BLaER1 treated with 17β-estradiol and CSF1 and Interleukin-3, amounts not matched to agents 10 nM and 100 nM (cell line): ENCODE results near the gene IPO8.

Experiments
- H3K27ac ChIP-seq, 11 experiments: shearing (Covaris generic); formaldehyde crosslinking; 2 replicates each; pipeline ENCODE4 v1.8.1; 2022
- H3K27me3 ChIP-seq, 11 experiments: shearing (Covaris generic); formaldehyde crosslinking; 2 replicates each; pipeline ENCODE4 v1.8.1; 2022
- H3K36me3 ChIP-seq, 11 experiments: shearing (Covaris generic); formaldehyde crosslinking; 2 replicates each; pipeline ENCODE4 v1.8.1; 2022
- H3K4me1 ChIP-seq, 10 experiments: shearing (Covaris generic); formaldehyde crosslinking; 2 replicates each; pipeline ENCODE4 v1.8.1; 2022
- H3K4me2 ChIP-seq, 11 experiments: shearing (Covaris generic); formaldehyde crosslinking; 2 replicates each; pipeline ENCODE4 v1.8.1; 2022
- H3K4me3 ChIP-seq, 10 experiments: shearing (Covaris generic); formaldehyde crosslinking; 2 replicates each; pipeline ENCODE4 v1.8.1; 2022
- H3K9ac ChIP-seq, 11 experiments: shearing (Covaris generic); formaldehyde crosslinking; 2 replicates each; pipeline ENCODE4 v1.8.1; 2022
- H3K9me3 ChIP-seq, 11 experiments: shearing (Covaris generic); formaldehyde crosslinking; replicated peaks in 1 of 11; 2 replicates each; pipeline ENCODE4 v1.8.1; 2022
- H4K20me1 ChIP-seq, 11 experiments: shearing (Covaris generic); formaldehyde crosslinking; 2 replicates each; pipeline ENCODE4 v1.8.1; 2022
- Cebpa-rat ChIP-seq, 11 experiments: shearing (Covaris generic); IDR thresholded peaks; 2 replicates each; pipeline ENCODE4 v1.8.1; 2022

The IPO8 gene

DNA sequence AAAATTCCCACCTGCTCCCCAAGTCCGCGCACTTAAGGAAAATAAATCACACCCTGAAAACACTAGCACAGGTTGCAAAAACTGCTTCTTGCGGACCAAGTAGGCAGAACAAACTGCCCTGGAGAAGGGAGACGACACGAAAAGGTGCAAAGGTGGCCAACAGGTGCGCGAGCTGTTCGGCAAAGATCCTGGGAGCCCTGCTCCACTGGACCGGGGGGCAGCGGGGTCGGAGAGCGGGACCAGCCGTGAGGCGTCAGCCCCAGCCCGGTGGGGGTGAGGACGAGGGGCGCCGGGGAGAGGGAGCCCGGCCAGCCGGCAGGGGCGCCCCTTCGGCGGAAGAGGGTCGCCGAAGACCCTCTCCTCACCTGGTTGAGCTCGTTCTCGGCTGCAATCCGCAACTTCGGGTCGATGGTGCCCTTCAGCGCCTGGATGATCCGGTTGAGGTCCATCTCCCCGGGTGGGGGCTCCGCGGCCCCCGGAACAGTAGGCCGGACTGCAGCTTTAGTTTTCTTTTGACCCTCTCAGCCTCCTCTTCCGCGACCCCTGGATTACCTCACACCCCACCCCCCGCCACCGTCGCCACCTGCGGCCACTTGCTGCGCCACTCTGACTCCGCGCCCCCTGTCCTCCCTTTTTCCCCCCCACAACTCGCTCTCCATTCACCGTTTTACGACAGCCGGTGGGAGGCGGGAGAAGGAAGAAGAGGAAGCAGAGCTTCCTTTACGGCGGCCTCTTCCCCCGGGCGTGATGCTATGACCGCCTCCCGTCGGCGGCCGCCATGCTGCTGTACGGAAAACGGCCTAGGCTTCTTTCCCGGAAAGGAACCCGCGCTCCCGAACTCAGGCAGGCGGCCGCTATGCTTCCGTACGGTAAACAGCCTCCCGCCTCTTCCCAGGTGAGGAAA, at the start of gene IPO8:
IPO8 (minus strand) TSS at position 671 of the 904 bp plus-strand sequence; CDS start at position 449, 222 bp downstream.
- Histone ChIP-seq H3K4me3 (peak within 1 kb of the TSS; percentile 87 to 100 (median 96)), H3K9me3 (no peaks in the 10 kb centered on the region), H3K9ac (peak within 1 kb of the TSS; percentile 89 to 99 (median 93)), H3K4me1 (peaks cover 22 to 33% (median 28%) of the 10 kb centered on the region in 10 experiments), H3K27me3 (no peaks in the 10 kb centered on the region), H3K4me2 (peak within 1 kb of the TSS; percentile 83 to 94 (median 92)), H3K36me3 (peaks cover 0 to 5% (median 0%) of the 10 kb centered on the region in 11 experiments; a peak in 1 of 22 replicates), H4K20me1 (peaks cover 0 to 44% (median 21%) of the 10 kb centered on the region in 11 experiments; a peak in 11 of 22 replicates), H3K27ac (peak within 1 kb of the TSS; percentile 84 to 94 (median 90))
- TF ChIP-seq Cebpa-rat (IDR thresholded peaks at IDR 0.05), result no peak

DNA sequence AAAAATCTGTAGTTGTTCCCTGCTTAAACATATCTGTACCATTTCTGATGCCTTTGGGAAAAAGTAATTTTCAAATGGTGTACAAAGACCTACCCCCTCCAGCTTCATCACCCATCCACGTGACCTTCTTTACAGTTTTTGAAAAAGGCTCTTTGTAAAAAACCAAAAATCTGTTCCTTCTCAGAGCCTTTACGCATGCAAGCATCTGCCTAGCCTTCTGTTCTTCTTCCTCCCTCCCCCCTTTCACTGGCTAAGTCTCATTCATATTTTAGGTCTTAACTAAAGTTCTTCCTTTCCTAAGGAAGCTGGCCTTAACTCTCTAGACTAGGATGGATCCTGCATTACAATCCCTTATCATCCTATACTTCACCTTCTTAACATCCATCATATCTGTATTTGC, 48.7 kb upstream of the IPO8 start:
- Histone ChIP-seq H3K27ac (no peak overlapping the region), H3K4me2 (no peak overlapping the region), H4K20me1 (no peaks in the 10 kb centered on the region), H3K4me1 (peaks cover 0 to 12% (median 0%) of the 10 kb centered on the region in 10 experiments; a peak in 5 of 20 replicates), H3K4me3 (no peak overlapping the region), H3K36me3 (peaks cover 14 to 29% (median 23%) of the 10 kb centered on the region in 11 experiments), H3K9ac (no peak overlapping the region), H3K9me3 (peaks cover under 1 to 18% (median 13%) of the 10 kb centered on the region in 11 experiments; a peak in 20 of 22 replicates), H3K27me3 (no peaks in the 10 kb centered on the region)
- TF ChIP-seq Cebpa-rat (IDR thresholded peaks at IDR 0.05), result no peak

GRCh38 chr12:30740274-30740673, 44.6 kb upstream of the IPO8 start:
- H4K20me1 ChIP-seq, result no peaks in the 10 kb centered on the region
- peaks cover 11 to 43% (median 28%) of the 10 kb centered on the region in 11 experiments; a peak in 18 of 22 replicates for H3K36me3 ChIP-seq
- no peak for TF ChIP-seq Cebpa-rat (IDR thresholded peaks at IDR 0.05)
- no peaks in the 10 kb centered on the region for H3K4me1 ChIP-seq
- no peak overlapping the region for H3K27ac ChIP-seq
- H3K4me3 ChIP-seq, result no peak overlapping the region
- peaks cover 0 to 9% (median 0%) of the 10 kb centered on the region in 11 experiments; a peak in 4 of 22 replicates for H3K9me3 ChIP-seq
- no peaks in the 10 kb centered on the region for H3K27me3 ChIP-seq
- no peak overlapping the region for H3K9ac ChIP-seq
- H3K4me2 ChIP-seq, result no peak overlapping the region

DNA sequence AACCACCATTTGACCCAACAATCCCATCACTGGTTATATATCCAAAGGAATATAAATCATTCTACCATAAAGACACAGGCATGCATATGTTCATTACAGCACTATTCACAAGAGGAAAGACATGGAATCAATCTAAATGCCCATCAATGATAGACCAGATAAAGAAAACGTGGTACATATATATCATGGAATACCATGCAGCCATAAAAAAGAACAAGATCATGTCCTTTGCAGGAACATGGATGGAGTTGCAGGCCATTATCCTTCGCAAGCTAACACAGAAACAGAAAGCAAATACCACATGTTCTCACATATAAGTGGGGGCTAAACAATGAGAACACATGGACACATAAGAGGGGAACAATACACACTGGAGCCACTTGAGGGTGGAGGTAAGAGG, 43.4 kb upstream of the IPO8 start:
- H3K27ac ChIP-seq, result no peak overlapping the region
- no peak overlapping the region for H3K4me3 ChIP-seq
- TF ChIP-seq Cebpa-rat (IDR thresholded peaks at IDR 0.05), result no peak
- no peak overlapping the region for H3K4me2 ChIP-seq
- peaks cover 11 to 54% (median 37%) of the 10 kb centered on the region in 11 experiments; a peak in 18 of 22 replicates for H3K36me3 ChIP-seq
- H3K9ac ChIP-seq, result no peak overlapping the region
- H4K20me1 ChIP-seq, result no peaks in the 10 kb centered on the region
- no peaks in the 10 kb centered on the region for H3K27me3 ChIP-seq
- no peaks in the 10 kb centered on the region for H3K4me1 ChIP-seq
- peaks cover 0 to 9% (median 0%) of the 10 kb centered on the region in 11 experiments; a peak in 4 of 22 replicates for H3K9me3 ChIP-seq

DNA sequence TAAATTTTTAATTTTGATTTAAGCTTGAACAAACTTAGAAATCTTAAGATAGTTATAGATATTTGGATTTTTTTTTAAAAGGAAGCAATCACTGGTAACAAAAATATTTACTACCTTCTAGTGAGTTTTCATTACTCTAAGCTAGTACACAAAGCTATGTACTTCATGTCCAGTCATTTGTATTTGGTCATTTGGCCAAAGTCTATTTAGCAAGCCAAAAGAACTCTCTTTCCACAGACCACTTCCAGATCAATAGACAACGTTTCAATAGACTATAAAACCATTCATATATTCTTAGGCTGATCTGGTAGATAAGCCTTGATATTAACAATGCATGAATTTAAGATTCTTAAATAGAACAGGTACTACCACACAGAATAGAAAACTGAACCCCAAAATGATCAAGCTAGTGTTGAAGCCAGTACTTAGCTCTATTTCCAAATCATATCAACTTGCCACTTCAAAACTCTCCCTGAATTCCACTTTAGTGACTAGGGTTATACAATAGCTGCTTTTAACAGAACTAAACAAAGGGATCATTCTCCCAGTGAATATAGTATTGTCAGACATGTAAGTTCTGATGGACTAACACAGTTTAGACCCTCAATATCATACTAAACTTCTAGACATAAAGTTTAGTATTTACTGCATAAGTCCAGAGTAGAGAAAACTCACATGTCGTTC, 37.4 kb upstream of the IPO8 start:
- no peak overlapping the region for H3K4me2 ChIP-seq

GRCh38 chr12:30730011-30730410, 34.3 kb upstream of the IPO8 start:
- Histone ChIP-seq H4K20me1 (no peaks in the 10 kb centered on the region), H3K27ac (no peak overlapping the region), H3K4me2 (no peak overlapping the region), H3K9me3 (no peaks in the 10 kb centered on the region), H3K27me3 (no peaks in the 10 kb centered on the region), H3K4me1 (peaks cover 0 to 21% (median 0%) of the 10 kb centered on the region in 10 experiments; a peak in 5 of 20 replicates), H3K4me3 (no peak overlapping the region), H3K9ac (no peak overlapping the region), H3K36me3 (peaks cover 8 to 38% (median 22%) of the 10 kb centered on the region in 11 experiments; a peak in 21 of 22 replicates)
- TF ChIP-seq Cebpa-rat (IDR thresholded peaks at IDR 0.05), result no peak

More for the DNA sequence above, 37.4 kb upstream of the IPO8 start:
- no peak for TF ChIP-seq Cebpa-rat (IDR thresholded peaks at IDR 0.05)
- H3K9me3 ChIP-seq, result no peaks in the 10 kb centered on the region
- no peak overlapping the region for H3K27ac ChIP-seq
- H3K9ac ChIP-seq, result no peak overlapping the region
- peaks cover 16 to 56% (median 35%) of the 10 kb centered on the region in 11 experiments; a peak in 21 of 22 replicates for H3K36me3 ChIP-seq
- no peaks in the 10 kb centered on the region for H3K27me3 ChIP-seq
- no peaks in the 10 kb centered on the region for H4K20me1 ChIP-seq
- no peak overlapping the region for H3K4me3 ChIP-seq
- H3K4me1 ChIP-seq, result peaks cover 0 to 16% (median 0%) of the 10 kb centered on the region in 10 experiments; a peak in 5 of 20 replicates

- Histone ChIP-seq H4K20me1 (no peaks in the 10 kb centered on the region), H3K4me3 (no peak overlapping the region), H3K27ac (no peak overlapping the region), H3K4me2 (no peak overlapping the region), H3K9ac (no peak overlapping the region), H3K36me3 (peaks cover 8 to 38% (median 22%) of the 10 kb centered on the region in 11 experiments; a peak in 21 of 22 replicates), H3K9me3 (no peaks in the 10 kb centered on the region), H3K4me1 (peaks cover 0 to 21% (median 0%) of the 10 kb centered on the region in 10 experiments; a peak in 5 of 20 replicates), H3K27me3 (no peaks in the 10 kb centered on the region)
- TF ChIP-seq Cebpa-rat (IDR thresholded peaks at IDR 0.05), result no peak
Observed at GRCh38 chr12:30729547-30729946, 33.9 kb upstream of the IPO8 start.

DNA sequence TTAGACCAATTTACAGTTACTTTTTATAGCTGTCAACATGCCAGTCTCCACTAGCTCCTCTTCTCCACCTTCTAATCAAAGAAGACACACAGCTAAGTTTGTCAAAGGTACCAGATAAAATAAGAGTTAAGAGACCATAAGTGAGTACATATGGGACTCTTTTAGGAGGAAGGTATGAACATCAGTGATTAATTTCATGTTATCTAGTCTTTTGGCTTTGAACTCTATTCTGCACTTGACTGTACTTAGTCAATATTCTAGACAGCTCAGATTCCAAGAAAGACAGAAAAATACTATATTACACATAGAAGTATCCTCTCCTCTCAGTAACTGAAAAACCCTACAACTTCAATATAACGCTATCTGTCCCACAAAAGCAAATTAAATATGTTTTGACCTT, 31.0 kb upstream of the IPO8 start:
- no peaks in the 10 kb centered on the region for H3K9me3 ChIP-seq
- H4K20me1 ChIP-seq, result no peaks in the 10 kb centered on the region
- no peak overlapping the region for H3K4me2 ChIP-seq
- H3K4me3 ChIP-seq, result no peak overlapping the region
- no peak overlapping the region for H3K27ac ChIP-seq
- no peak overlapping the region for H3K9ac ChIP-seq
- TF ChIP-seq Cebpa-rat (IDR thresholded peaks at IDR 0.05), result no peak
- peaks cover 11 to 61% (median 33%) of the 10 kb centered on the region in 11 experiments; a peak in 21 of 22 replicates for H3K36me3 ChIP-seq
- H3K4me1 ChIP-seq, result peaks cover 0 to 18% (median 0%) of the 10 kb centered on the region in 10 experiments; a peak in 5 of 20 replicates
- no peaks in the 10 kb centered on the region for H3K27me3 ChIP-seq

DNA sequence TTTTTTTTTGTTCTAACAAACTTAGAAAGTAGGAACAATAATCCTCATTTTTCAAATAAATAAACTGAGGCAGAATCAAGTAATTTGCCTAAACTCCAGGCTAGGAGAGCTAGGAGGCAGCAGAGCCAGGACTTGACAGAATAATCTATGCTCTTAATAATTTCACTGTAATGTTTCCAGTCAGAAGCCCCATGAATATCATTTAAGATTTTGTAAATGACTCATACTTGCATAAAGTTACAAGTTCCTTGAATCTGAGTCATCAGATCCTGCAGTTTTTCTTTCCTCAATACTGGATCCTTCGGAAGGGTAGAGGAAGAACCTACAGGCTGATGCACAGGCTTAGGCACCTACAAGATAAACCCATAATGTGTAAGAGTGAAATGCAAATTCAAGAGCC, 30.1 kb upstream of the IPO8 start:
- Histone ChIP-seq H4K20me1 (no peaks in the 10 kb centered on the region), H3K27ac (no peak overlapping the region), H3K4me1 (peaks cover 0 to 9% (median 0%) of the 10 kb centered on the region in 10 experiments; a peak in 3 of 20 replicates), H3K4me2 (peak overlapping the region in 1 of 11 experiments; percentile 18; a peak in 1 of 22 replicates), H3K9ac (no peak overlapping the region), H3K9me3 (no peaks in the 10 kb centered on the region), H3K27me3 (no peaks in the 10 kb centered on the region), H3K36me3 (peaks cover 11 to 69% (median 40%) of the 10 kb centered on the region in 11 experiments; a peak in 21 of 22 replicates), H3K4me3 (no peak overlapping the region)
- no peak for TF ChIP-seq Cebpa-rat (IDR thresholded peaks at IDR 0.05)
